GM12878 (cell line): ENCODE measurements around the gene KATNA1.

ENCODE experiments used
- BHLHE40 ChIP-seq, 2 experiments: fragments of 450-650 bp in 1 of 2; IDR thresholded peaks; 2 replicates each; pipeline ENCODE4 v1.6.1; 2011 to 2017; ENCODE audit warnings: low read depth in 2 of 2, borderline replicate concordance in 1 of 2, improper control_type of control experiment in 1 of 2, low read length in 1 of 2, mild to moderate bottlenecking in 1 of 2
- CHD1 ChIP-seq: IDR thresholded peaks from 2 replicates; pipeline ENCODE4 v1.6.1; 2012; ENCODE audit warnings: low read depth, low read length, improper control_type of control experiment
- DPF2 ChIP-seq: fragments of 450-650 bp; IDR thresholded peaks from 2 replicates; pipeline ENCODE4 v1.6.1; 2017; ENCODE audit warnings: mild to moderate bottlenecking
- HCFC1 ChIP-seq: fragments of 150-350 bp; IDR thresholded peaks from 2 replicates; pipeline ENCODE4 v1.6.1; 2014; ENCODE audit warnings: low read length
- HDAC6 ChIP-seq: fragments of 200-600 bp; sonication (generic); IDR thresholded peaks from one replicate; pipeline ENCODE4 v1.8.0; 2017; ENCODE audit warnings: antibody characterized with exemption; ENCODE audit not compliant: unreplicated experiment
- MTA3 ChIP-seq: IDR thresholded peaks from 2 replicates; pipeline ENCODE4 v1.6.1; 2012; ENCODE audit warnings: low read length, inconsistent platforms, borderline replicate concordance
- POLR2A ChIP-seq: IDR thresholded peaks from 2 replicates; pipeline ENCODE4 v1.6.1; 2011; ENCODE audit warnings: low read depth, mild to moderate bottlenecking, low read length
- POLR2AphosphoS2 ChIP-seq: IDR thresholded peaks from 2 replicates; pipeline ENCODE4 v1.6.1; 2011; ENCODE audit warnings: low read depth, mild to moderate bottlenecking, low read length, improper control_type of control experiment, moderate library complexity
- RAD21 ChIP-seq: IDR thresholded peaks from 2 replicates; pipeline ENCODE4 v1.6.1; 2011; ENCODE audit warnings: mild to moderate bottlenecking, low read depth, low read length, moderate library complexity; ENCODE audit not compliant: insufficient read depth
- SIN3A ChIP-seq: IDR thresholded peaks from 2 replicates; pipeline ENCODE4 v1.6.1; 2012; ENCODE audit warnings: low read depth, low read length, improper control_type of control experiment
- TAF1 ChIP-seq: IDR thresholded peaks from 2 replicates; pipeline ENCODE4 v1.6.1; 2011; ENCODE audit warnings: mild to moderate bottlenecking, low read depth, low read length, borderline replicate concordance
- TF ChIP-seq, protein P1 (sequence below), 3 experiments: IDR thresholded peaks in 2 of 3; conservative IDR thresholded peaks in 1 of 3; 2 replicates each; pipeline ENCODE4 v1.5.1; 2011; ENCODE audit warnings: low read depth in 3 of 3, low read length in 3 of 3, mild to moderate bottlenecking in 3 of 3, control low read depth in 2 of 3, moderate library complexity in 2 of 3, inconsistent platforms in 1 of 3, mixed read lengths in 1 of 3; ENCODE audit not compliant: control insufficient read depth in 2 of 3, insufficient read depth in 1 of 3; ENCODE audit errors: extremely low read depth in 1 of 3
- TF ChIP-seq, protein P2 (sequence below): IDR thresholded peaks from 2 replicates; pipeline ENCODE4 v1.6.1; 2012; ENCODE audit warnings: mild to moderate bottlenecking, low read depth, low read length

DNA sequence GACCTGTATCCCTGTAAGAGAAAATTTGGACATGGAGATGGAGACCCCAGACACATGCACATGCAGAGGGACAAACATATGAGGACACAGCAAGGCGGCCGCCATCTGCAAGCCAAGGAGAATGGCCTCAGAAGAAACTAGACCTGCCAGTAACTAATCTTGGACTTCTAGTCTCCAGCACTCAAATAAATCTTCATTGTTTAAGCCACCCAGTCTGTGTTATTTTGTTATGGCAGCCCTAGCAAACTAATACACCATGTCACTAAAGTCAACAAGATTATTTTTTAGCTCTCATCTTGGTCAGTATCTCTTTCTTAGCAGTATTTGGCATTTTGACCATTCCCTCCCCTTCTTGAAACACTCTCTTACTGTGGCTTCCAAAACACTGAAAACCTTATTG lies 42.7 kb upstream of the KATNA1 start:
- TF ChIP-seq POLR2AphosphoS2 (no peak), RAD21 (no peak), TAF1 (no peak), DPF2 (no peak), HCFC1 (no peak), POLR2A (no peak), CHD1 (no peak), SIN3A (no peak), MTA3 (no peak), BHLHE40 (IDR thresholded peaks at IDR 0.05; ENCODE audit: borderline replicate concordance in 1 of 2, low read depth in 2 of 2, low read length in 1 of 2) (no peak), HDAC6 (no peak)
- TF ChIP-seq, protein P1, sequence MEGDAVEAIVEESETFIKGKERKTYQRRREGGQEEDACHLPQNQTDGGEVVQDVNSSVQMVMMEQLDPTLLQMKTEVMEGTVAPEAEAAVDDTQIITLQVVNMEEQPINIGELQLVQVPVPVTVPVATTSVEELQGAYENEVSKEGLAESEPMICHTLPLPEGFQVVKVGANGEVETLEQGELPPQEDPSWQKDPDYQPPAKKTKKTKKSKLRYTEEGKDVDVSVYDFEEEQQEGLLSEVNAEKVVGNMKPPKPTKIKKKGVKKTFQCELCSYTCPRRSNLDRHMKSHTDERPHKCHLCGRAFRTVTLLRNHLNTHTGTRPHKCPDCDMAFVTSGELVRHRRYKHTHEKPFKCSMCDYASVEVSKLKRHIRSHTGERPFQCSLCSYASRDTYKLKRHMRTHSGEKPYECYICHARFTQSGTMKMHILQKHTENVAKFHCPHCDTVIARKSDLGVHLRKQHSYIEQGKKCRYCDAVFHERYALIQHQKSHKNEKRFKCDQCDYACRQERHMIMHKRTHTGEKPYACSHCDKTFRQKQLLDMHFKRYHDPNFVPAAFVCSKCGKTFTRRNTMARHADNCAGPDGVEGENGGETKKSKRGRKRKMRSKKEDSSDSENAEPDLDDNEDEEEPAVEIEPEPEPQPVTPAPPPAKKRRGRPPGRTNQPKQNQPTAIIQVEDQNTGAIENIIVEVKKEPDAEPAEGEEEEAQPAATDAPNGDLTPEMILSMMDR (IDR thresholded peaks at IDR 0.05 in 2 of 3, conservative IDR thresholded peaks at IDR 0.05 in 1 of 3; ENCODE audit: control insufficient read depth in 2 of 3, extremely low read depth in 1 of 3, insufficient read depth in 1 of 3, low read depth in 3 of 3, low read length in 3 of 3) = no peak
- TF ChIP-seq, protein P2, sequence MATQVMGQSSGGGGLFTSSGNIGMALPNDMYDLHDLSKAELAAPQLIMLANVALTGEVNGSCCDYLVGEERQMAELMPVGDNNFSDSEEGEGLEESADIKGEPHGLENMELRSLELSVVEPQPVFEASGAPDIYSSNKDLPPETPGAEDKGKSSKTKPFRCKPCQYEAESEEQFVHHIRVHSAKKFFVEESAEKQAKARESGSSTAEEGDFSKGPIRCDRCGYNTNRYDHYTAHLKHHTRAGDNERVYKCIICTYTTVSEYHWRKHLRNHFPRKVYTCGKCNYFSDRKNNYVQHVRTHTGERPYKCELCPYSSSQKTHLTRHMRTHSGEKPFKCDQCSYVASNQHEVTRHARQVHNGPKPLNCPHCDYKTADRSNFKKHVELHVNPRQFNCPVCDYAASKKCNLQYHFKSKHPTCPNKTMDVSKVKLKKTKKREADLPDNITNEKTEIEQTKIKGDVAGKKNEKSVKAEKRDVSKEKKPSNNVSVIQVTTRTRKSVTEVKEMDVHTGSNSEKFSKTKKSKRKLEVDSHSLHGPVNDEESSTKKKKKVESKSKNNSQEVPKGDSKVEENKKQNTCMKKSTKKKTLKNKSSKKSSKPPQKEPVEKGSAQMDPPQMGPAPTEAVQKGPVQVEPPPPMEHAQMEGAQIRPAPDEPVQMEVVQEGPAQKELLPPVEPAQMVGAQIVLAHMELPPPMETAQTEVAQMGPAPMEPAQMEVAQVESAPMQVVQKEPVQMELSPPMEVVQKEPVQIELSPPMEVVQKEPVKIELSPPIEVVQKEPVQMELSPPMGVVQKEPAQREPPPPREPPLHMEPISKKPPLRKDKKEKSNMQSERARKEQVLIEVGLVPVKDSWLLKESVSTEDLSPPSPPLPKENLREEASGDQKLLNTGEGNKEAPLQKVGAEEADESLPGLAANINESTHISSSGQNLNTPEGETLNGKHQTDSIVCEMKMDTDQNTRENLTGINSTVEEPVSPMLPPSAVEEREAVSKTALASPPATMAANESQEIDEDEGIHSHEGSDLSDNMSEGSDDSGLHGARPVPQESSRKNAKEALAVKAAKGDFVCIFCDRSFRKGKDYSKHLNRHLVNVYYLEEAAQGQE = no peak
